ENCODE data around the gene HIVEP1. TPM values are rescaled to one million over a fixed set of nuclear protein-coding genes. Genes with fewer than 3 reads are reported as not detected.

Gene HIVEP1
- total RNA-seq, 2 experiments from 2014 or later, result 43.2 to 43.8 TPM

DNA sequence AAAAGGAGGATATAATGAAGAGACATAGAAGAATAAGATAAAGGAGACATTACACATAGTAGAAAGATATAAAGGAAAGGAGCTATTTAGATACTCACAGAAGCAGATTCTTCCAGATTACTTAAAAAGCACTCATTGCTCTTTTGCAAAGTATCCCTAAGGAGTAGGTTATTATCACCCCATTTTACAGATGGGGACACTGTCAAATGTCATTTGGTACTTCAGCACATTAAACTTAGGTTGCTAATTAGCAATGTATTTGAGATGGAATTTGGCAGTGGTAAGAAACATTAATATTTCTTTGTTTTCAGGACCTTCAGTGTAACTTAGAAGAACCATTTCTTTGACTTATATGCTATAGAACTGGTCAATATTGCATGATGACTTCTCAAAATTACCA lies 11.9 kb upstream of the HIVEP1 start:
- H3K27me3 Mint-ChIP-seq, result no peaks in the 10 kb centered on the region
- H3K9me3 Mint-ChIP-seq, result no peaks in the 10 kb centered on the region
- POLR2A ChIA-PET, result no interaction called here
- no peak overlapping the region for H3K27ac Mint-ChIP-seq
- no peak overlapping the region for H3K4me3 Mint-ChIP-seq
- CTCF ChIA-PET, result no interaction called here
- DNase-seq, result no peak
- H3K4me1 Mint-ChIP-seq (ENCODE audit: low read depth), result peaks cover 16% of the 10 kb centered on the region
- H3K36me3 Mint-ChIP-seq, result no peaks in the 10 kb centered on the region
- intact Hi-C loops (cut with micrococcal nuclease), result no loop called here

DNA sequence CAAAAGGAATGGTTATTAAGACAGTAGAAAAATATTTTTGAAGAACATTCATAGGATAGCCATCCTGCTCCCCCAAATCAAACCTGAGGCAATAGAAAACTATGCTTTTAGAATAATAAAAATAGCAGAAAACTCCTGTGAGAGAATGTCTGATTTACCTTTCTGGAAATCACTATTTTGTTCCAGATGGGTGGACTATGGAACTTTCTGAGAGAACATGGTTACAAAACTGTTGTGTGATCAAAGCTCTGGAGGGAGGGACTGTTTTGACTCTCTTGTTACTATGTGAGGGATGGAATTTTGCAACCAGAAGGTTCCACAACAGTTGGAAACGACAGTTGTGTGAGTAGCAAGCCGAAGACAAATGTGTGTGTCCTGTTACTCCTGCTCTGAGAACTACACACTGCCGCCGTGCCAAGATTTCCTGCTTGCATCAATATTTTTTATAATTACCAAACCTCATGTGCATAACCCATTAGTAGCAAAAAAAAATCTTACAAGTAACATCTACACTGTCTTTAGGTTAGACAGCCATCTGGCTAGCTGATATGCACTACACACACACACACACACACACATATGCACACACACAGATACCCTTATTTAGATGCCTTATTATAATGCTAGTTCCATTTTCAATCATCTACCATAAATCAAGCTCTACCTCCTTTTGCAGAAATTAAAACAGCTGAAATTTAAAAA lies 11.0 kb upstream of the HIVEP1 start:
- H3K27me3 Mint-ChIP-seq, result no peaks in the 10 kb centered on the region
- H3K4me1 Mint-ChIP-seq (ENCODE audit: low read depth), result peaks cover 16% of the 10 kb centered on the region
- H3K9me3 Mint-ChIP-seq, result no peaks in the 10 kb centered on the region
- H3K4me3 Mint-ChIP-seq, result no peak overlapping the region
- H3K27ac Mint-ChIP-seq, result no peak overlapping the region
- POLR2A ChIA-PET, result no interaction called here
- intact Hi-C loops (cut with micrococcal nuclease), result no loop called here
- DNase-seq, result no peak
- CTCF ChIA-PET, result no interaction called here
- no peaks in the 10 kb centered on the region for H3K36me3 Mint-ChIP-seq

DNA sequence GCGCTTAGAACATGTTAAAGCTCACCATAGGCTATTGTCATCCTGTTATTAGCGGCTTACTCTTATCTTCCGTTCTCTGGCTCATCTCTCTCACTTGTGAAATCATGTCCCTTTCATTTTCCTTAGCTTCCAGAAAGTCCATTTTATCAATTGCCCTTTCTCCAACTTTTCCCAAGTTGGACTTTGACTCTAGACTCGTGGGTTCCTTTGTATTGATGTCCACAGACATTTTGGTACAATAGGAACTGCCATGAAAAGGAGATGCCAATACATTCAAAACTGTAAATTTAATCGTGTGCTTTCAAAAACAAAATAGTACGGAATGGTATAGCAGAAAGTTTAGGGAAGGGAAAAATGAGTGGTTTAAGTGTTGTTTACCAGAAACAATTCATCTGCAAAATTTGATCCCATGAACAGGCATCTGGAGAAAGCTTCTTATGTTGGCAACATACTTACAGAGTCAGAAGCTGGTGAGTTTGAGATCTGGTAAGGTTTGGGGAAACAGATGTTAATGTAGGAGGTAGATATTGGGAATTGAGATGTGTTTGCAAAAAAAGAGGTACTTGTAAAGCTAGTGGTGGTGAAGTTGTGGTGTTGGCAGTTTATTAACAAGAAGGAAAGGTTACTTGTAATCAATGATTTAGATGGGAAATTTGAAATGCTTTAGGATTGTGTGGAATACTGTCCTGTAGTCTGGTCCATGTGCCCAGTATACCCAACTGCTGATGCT lies 10.2 kb upstream of the HIVEP1 start:
- ChIA-PET POLR2A (interaction anchor here (0.7 kb wide), 1 partner anchor 33 kb away, joined by 4 read pairs; no protein-coding TSS in a partner anchor), CTCF (no interaction called here)
- no peaks in the 10 kb centered on the region for H3K27me3 Mint-ChIP-seq
- DNase-seq, result no peak
- H3K27ac Mint-ChIP-seq, result no peak overlapping the region
- peaks cover 11% of the 10 kb centered on the region for H3K4me1 Mint-ChIP-seq (ENCODE audit: low read depth)
- H3K36me3 Mint-ChIP-seq, result no peaks in the 10 kb centered on the region
- no peak overlapping the region for H3K4me3 Mint-ChIP-seq
- no peaks in the 10 kb centered on the region for H3K9me3 Mint-ChIP-seq
- intact Hi-C loops (cut with micrococcal nuclease), result no loop called here

DNA sequence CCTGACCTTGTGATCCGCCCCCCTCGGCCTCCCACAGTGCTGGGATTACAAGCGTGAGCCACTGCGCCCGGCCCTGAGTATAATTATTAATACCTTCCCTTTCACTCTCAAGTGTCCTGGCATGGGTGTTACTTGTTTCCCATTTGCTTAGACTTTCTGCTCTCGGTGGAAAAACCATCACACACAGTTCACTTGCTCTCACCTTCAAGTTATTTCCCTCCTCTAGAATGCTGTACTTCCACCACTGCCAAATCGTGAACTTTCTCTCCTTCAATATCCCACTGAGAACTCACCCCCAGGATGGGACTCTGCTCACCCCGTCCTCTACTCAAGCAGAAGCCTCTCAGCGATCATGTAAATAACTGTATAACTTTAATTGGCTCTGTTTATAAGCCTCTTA lies 4.6 kb upstream of the HIVEP1 start:
- intact Hi-C loops (cut with micrococcal nuclease), result no loop called here
- ChIA-PET CTCF (no interaction called here), POLR2A (no interaction called here)
- Mint-ChIP-seq H3K36me3 (peaks cover 13% of the 10 kb centered on the region), H3K27ac (peak overlapping the region; percentile 4), H3K9me3 (no peaks in the 10 kb centered on the region), H3K4me3 (no peak overlapping the region), H3K4me1 (ENCODE audit: low read depth) (peaks cover 18% of the 10 kb centered on the region), H3K27me3 (no peaks in the 10 kb centered on the region)
- no peak for DNase-seq

DNA sequence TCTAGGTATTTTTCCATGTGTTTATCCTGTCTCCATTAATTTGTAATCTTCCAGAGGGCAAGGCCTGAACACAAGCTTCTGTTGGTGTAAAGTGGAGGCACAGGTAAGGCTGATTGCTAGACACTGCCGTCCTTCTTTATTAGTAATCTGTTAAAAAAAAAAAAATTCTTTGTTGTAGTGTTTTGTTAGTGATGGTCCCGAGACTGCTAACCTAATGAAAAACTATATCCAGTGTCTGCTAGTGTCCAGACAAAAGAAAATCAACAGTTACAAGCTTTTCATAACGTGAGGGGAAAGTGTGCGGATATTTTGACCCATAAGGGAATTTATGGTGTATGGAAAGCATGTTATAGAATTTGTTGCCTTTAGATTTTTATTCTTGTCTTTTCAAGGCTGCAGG lies 4.2 kb upstream of the HIVEP1 start:
- no peaks in the 10 kb centered on the region for H3K9me3 Mint-ChIP-seq
- POLR2A ChIA-PET, result no interaction called here

DNA sequence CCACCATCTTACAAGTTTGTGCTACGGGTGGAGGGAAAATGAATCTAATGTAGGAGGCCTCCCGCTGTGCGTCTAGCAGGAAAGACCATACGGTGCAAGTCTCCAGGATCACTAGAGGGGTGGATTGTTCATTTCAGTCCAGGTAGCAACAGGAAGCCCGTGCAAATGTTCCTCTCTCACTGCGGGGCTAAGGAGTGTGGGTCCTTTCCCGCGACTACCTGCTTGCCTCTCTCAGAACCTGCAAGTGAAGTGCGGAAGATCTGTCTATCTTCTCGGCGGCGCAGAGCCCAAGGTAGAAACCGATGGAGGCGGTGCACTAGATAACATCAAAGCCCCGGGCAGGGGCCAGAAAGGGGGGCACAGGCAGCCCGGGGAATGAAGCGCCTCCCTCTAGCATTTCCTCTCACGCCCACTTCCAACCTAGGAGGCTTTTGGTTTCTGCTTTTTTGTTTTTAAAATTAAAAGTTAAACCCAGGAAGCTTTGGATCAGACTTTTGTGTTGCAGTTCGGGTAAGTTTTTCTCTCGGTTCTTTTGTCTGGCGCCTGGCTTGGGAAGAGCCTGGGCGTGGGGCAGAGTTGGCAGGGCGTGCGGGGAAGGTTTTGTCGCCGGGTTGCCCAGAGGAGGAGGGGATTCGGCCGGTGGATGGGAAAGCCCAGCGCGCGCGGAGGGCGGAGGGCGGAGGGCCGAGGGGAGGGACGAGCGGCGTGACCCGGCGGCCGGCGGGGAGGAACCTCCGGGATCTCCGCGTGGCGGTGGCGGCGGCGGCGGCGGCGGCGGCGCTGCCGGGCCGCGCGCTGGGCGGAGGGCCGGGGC lies 3.5 kb upstream of the HIVEP1 start:
- peaks cover 22% of the 10 kb centered on the region for H3K4me1 Mint-ChIP-seq (ENCODE audit: low read depth)
- ChIA-PET CTCF (interaction anchor here (0.7 to 1.4 kb wide), 2 partner anchors 23 to 296 kb away, joined by 3 to 6 read pairs; no protein-coding TSS in a partner anchor), POLR2A (interaction anchor here (1.0 to 7.2 kb wide), 3 partner anchors 30 to 296 kb away, joined by 3 to 67 read pairs (median 3); no protein-coding TSS in a partner anchor)
- peak overlapping the region; percentile 93 for H3K4me3 Mint-ChIP-seq
- no peaks in the 10 kb centered on the region for H3K9me3 Mint-ChIP-seq
- peak overlapping the region; percentile 98 for H3K27ac Mint-ChIP-seq
- no peaks in the 10 kb centered on the region for H3K27me3 Mint-ChIP-seq
- peak; percentile 88 for DNase-seq
- H3K36me3 Mint-ChIP-seq, result peaks cover 13% of the 10 kb centered on the region
- intact Hi-C loops (cut with micrococcal nuclease), result no loop called here

More for the DNA sequence above, 4.2 kb upstream of the HIVEP1 start:
- Mint-ChIP-seq H3K4me1 (ENCODE audit: low read depth) (peaks cover 18% of the 10 kb centered on the region), H3K4me3 (peak overlapping the region; percentile 93), H3K36me3 (peaks cover 13% of the 10 kb centered on the region), H3K27me3 (no peaks in the 10 kb centered on the region), H3K27ac (peak overlapping the region; percentile 98)
- intact Hi-C loops (cut with micrococcal nuclease), result no loop called here
- DNase-seq, result no peak
- CTCF ChIA-PET, result no interaction called here

DNA sequence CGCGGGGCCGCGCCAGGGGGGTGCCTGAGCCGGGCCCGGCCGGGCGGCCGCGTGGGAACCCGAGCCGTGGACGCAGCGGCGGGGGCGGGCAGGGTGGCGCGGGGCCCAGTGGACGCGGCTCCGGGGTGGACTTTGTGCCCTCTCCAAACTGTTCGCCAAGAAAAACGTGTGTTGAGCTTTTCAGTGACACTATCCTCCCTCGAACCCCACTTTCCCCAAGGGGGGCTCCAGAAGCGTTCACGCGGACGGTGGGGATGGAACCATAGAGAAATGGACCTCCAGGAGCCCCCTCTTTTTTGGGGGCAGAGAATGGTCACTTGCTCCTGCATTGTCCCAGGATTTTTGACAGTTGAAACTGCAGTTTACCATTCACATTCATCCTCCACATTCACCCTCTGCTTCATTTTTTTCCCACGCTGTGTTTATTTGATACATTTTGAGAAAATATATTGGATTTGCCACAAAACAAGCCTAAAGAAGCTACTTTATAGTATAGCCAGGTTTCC lies 2.9 kb upstream of the HIVEP1 start:
- peak overlapping the region; percentile 90 for H3K4me3 Mint-ChIP-seq
- H3K27me3 Mint-ChIP-seq, result no peaks in the 10 kb centered on the region
- peaks cover 15% of the 10 kb centered on the region for H3K36me3 Mint-ChIP-seq
- H3K9me3 Mint-ChIP-seq, result no peaks in the 10 kb centered on the region
- DNase-seq, result no peak
- peaks cover 29% of the 10 kb centered on the region for H3K4me1 Mint-ChIP-seq (ENCODE audit: low read depth)
- CTCF ChIA-PET, result interaction anchor here (0.7 to 1.4 kb wide), 3 partner anchors 19 to 297 kb away, joined by 3 to 6 read pairs (median 3); no protein-coding TSS in a partner anchor
- intact Hi-C loops (cut with micrococcal nuclease), result no loop called here
- H3K27ac Mint-ChIP-seq, result peak overlapping the region; percentile 99
- POLR2A ChIA-PET, result interaction anchor here (1.0 to 7.2 kb wide), 6 partner anchors 30 to 297 kb away, joined by 3 to 67 read pairs (median 5); no protein-coding TSS in a partner anchor

DNA sequence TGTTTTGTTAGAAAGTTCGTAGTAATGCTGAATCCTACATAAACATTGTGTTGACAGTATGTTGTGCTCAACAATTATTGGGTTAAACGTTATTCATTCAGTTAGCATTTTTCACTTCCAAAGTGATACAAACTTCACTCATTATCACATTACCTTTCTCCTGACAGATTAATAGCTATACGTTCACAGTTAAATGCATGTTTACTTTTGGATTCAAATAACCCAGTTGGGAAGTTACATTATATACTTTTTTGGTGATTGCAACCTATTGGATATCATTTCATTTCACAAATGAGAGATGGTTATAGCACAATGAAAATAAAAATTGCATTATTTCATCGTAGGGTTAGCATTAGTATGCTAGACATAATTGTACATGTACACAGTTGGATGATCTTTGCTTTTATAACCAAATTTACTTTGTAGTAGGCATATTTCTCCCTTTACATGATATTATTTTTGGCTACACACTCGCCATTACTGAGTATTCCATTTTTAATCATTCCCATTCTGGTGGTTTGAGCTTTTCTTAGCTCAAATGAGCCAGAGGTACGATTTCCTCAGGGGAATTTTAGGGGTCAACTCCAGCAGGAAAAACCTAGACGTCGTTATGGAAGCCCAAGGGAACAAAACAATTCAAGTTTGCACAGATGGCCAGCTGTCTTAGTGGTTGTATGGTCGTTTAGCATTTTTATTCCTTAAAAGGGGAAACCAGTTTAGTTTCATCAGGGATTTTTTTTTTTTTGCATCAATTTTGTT lies 2.1 kb upstream of the HIVEP1 start:
- no peak for DNase-seq
- H3K36me3 Mint-ChIP-seq, result peaks cover 24% of the 10 kb centered on the region
- ChIA-PET CTCF (interaction anchor here (0.5 to 1.4 kb wide), 4 partner anchors 20 to 298 kb away, joined by 3 to 6 read pairs (median 3); no protein-coding TSS in a partner anchor), POLR2A (interaction anchor here (1.0 to 7.2 kb wide), 7 partner anchors 41 to 298 kb away, joined by 3 to 67 read pairs (median 5); no protein-coding TSS in a partner anchor)
- H3K27me3 Mint-ChIP-seq, result no peaks in the 10 kb centered on the region
- intact Hi-C loops (cut with micrococcal nuclease), result loop anchor here (2.0 to 10.0 kb wide), 7 partner anchors 109 to 1171 kb away; partner anchors contain the start of gene MAK
- H3K4me1 Mint-ChIP-seq (ENCODE audit: low read depth), result peaks cover 37% of the 10 kb centered on the region
- H3K4me3 Mint-ChIP-seq, result peak overlapping the region; percentile 90
- peak overlapping the region; percentile 99 for H3K27ac Mint-ChIP-seq
- peaks cover 4% of the 10 kb centered on the region for H3K9me3 Mint-ChIP-seq

DNA sequence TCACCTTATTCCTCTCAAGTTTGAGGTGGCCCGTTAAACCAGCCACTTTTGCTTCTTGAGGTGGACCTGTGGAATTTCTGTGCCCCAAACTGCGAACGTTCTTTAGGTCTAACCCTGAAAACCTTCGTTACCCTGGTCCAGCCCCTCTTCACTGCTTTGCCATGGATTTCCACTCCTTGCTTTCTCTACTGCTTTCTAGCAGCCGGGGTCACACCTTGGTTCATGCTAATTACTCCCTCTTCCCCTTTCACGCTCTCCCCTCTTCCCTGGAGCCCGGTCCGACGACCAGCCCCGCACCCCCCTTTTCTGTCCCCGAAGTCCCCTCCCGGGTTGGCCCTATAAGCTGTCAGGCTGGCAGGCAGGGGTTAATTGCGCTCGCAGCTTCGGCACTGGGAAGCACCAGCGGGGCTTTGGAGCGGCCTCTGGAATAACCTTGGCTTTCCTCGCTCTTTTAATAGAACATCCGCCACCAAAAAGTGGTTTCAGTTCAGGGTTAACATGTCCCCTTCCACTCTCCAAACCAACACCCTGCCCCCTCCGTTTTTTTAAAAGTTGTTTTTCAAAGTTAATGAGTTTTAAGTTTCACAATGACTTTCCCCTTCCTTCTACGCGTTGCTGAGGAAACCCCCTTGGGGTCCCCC lies 1.4 kb upstream of the HIVEP1 start:
- ChIA-PET CTCF (no interaction called here), POLR2A (interaction anchor here (1.0 to 7.2 kb wide), 8 partner anchors 41 to 298 kb away, joined by 3 to 67 read pairs (median 4); no protein-coding TSS in a partner anchor)
- DNase-seq, result no peak
- intact Hi-C loops (cut with micrococcal nuclease), result loop anchor here (1.0 to 10.0 kb wide), 13 partner anchors 42 to 1172 kb away; partner anchors contain the start of genes MAK and TMEM170B
- Mint-ChIP-seq H3K4me3 (peak overlapping the region; percentile 90), H3K27me3 (no peaks in the 10 kb centered on the region), H3K4me1 (ENCODE audit: low read depth) (peaks cover 43% of the 10 kb centered on the region), H3K27ac (peak overlapping the region; percentile 99), H3K9me3 (peaks cover 4% of the 10 kb centered on the region), H3K36me3 (peaks cover 29% of the 10 kb centered on the region)

DNA sequence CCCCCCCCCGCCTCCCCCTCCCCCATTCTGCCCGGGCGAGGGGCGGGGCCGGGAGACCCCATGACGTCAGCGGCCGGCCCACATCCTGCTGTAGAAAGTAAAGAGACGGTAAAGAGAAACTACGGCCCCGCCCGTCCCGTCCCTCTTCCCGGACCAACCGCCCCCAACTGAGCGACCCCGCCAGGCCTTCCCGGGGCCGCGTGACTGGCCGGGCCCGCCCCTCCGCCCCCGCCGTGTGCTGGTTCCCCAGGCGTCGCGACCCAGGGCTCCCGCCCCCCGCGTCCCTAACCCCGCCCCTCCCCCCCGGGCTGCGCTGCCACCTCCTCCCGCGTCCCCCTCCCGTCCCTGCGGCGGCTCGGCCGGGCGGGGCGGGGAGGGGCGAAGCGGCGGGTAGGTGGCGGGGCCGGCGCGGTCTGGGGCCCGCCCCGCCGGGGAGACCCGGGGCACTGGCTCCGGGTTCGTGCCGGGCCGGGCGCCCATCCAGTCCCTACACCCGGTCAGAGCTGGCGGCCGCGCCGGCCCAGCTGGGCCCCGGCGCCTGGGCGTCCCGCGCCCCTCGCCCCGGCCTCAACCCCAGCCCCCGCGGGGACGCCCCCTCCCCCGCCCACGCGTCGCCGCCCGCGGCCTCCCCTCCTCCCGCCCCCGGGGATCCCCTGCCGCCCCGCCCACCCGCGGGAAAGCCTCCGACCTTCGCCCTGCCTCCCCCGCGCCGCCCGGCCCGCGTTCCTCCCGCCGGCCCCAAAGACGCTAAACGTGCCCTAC lies 655 bp upstream of the HIVEP1 start:
- CTCF ChIA-PET, result no interaction called here
- H3K27ac Mint-ChIP-seq, result peak overlapping the region; percentile 99
- H3K36me3 Mint-ChIP-seq, result peaks cover 34% of the 10 kb centered on the region
- H3K4me1 Mint-ChIP-seq (ENCODE audit: low read depth), result peaks cover 46% of the 10 kb centered on the region
- peak overlapping the region; percentile 90 for H3K4me3 Mint-ChIP-seq
- H3K9me3 Mint-ChIP-seq, result peaks cover 4% of the 10 kb centered on the region
- H3K27me3 Mint-ChIP-seq, result no peaks in the 10 kb centered on the region
- POLR2A ChIA-PET, result interaction anchor here (1.0 to 7.2 kb wide), 10 partner anchors 27 to 299 kb away, joined by 3 to 67 read pairs (median 3); no protein-coding TSS in a partner anchor
- intact Hi-C loops (cut with micrococcal nuclease), result loop anchor here (1.0 to 10.0 kb wide), 13 partner anchors 41 to 1173 kb away; partner anchors contain the start of genes MAK and TMEM170B
- DNase-seq, result peak; percentile 99
